Breast epithelium (tissue), 4 donors: ENCODE data around the gene REEP1. TPM values are rescaled to one million over a fixed set of nuclear protein-coding genes. Genes with fewer than 3 reads are reported as not detected.

Experiments
- DNase-seq, 2 donors: peaks; one replicate each; pipeline ENCODE4 v3.0.0-alpha.2; 2019; ENCODE audit warnings: low spot score in 2 of 2
- H3K27ac ChIP-seq, 2 donors: fragments of 200-600 bp; sonication (generic) in 1 of 2; one replicate each; pipeline ENCODE4 v1.5.1; 2016 to 2019; ENCODE audit warnings: mild to moderate bottlenecking in 1 of 2
- H3K27me3 ChIP-seq, 2 donors: fragments of 200-600 bp; sonication (generic) in 1 of 2; one replicate each; pipeline versions ENCODE4 v1.5.1 to v1.6.0; 2017 to 2019; ENCODE audit warnings: control low read depth in 1 of 2, mild to moderate bottlenecking in 1 of 2
- H3K36me3 ChIP-seq: fragments of 200-600 bp; one replicate; pipeline ENCODE4 v1.5.1; 2019
- H3K4me1 ChIP-seq, 2 donors: fragments of 200-600 bp; sonication (generic); one replicate each; pipeline ENCODE4 v1.5.1; 2016 to 2019; ENCODE audit warnings: control low read depth in 1 of 2
- H3K4me3 ChIP-seq, 3 donors: fragments of 200-600 bp; sonication (generic); 1 replicate in 2 of 3; 2 replicates in 1 of 3; pipeline ENCODE4 v1.5.1; 2016 to 2019; ENCODE audit warnings: mild to moderate bottlenecking in 3 of 3, moderate library complexity in 2 of 3
- H3K9me3 ChIP-seq, 2 donors: fragments of 200-600 bp; sonication (generic) in 1 of 2; one replicate each; pipeline ENCODE4 v1.5.1; 2016 to 2019; ENCODE audit warnings: control low read depth in 1 of 2
- CTCF ChIP-seq, 3 donors: fragments of 450-650 bp; IDR thresholded peaks; one replicate each; pipeline ENCODE4 v1.5.1; 2016 to 2017; ENCODE audit warnings: antibody characterized with exemption in 3 of 3, mild to moderate bottlenecking in 3 of 3, moderate library complexity in 3 of 3
- POLR2A ChIP-seq: fragments of 450-650 bp; IDR thresholded peaks from one replicate; pipeline ENCODE4 v1.6.1; 2016; ENCODE audit warnings: antibody characterized with exemption, mild to moderate bottlenecking, moderate library complexity
- POLR2AphosphoS5 ChIP-seq, 3 donors: sonication (generic); formaldehyde crosslinking; IDR thresholded peaks; one replicate each; pipeline ENCODE4 v1.6.1; 2017; ENCODE audit warnings: antibody characterized with exemption in 3 of 3
- intact Hi-C: fragments of 100-400 bp; cut with DNase I; formaldehyde crosslinking; loops from one replicate; pipeline ENCODE4 v1.15.1; 2023; ENCODE audit warnings: low total_unique reads
- total RNA-seq, 3 donors: library from RNA; depleted of rRNA; stranded (reverse); fragments of >200 nt; gene quantifications; one replicate each; pipeline ENCODE4 v1.1.0, GENCODE V29; 2016

REEP1 gene
- total RNA-seq, 3 donors from 2014 or later = 0.32 to 3.8 (median 1.3) TPM

- Histone ChIP-seq H3K4me3 (no peak overlapping the region), H3K4me1 (no peaks in the 10 kb centered on the region), H3K36me3 (no peaks in the 10 kb centered on the region), H3K27ac (peak overlapping the region; percentile 43 to 55), H3K9me3 (no peaks in the 10 kb centered on the region), H3K27me3 (no peaks in the 10 kb centered on the region)
- no peak for DNase-seq
- TF ChIP-seq CTCF (IDR thresholded peaks at IDR 0.05) (no peak), POLR2AphosphoS5 (IDR thresholded peaks at IDR 0.05) (no peak), POLR2A (no peak)
- intact Hi-C loops = no loop called here
These were observed 73.5 kb downstream of the REEP1 start for GRCh38 chr2:86263956-86264355.

GRCh38 chr2:86260978-86261377 is 76.4 kb downstream of the REEP1 start:
- TF ChIP-seq POLR2AphosphoS5 (IDR thresholded peaks at IDR 0.05) (no peak), CTCF (IDR thresholded peaks at IDR 0.05) (no peak), POLR2A (no peak)
- no peak for DNase-seq
- no peaks in the 10 kb centered on the region for H3K36me3 ChIP-seq
- H3K4me1 ChIP-seq = no peaks in the 10 kb centered on the region
- H3K9me3 ChIP-seq = no peaks in the 10 kb centered on the region
- H3K4me3 ChIP-seq = no peak overlapping the region
- intact Hi-C loops = no loop called here
- H3K27me3 ChIP-seq = no peaks in the 10 kb centered on the region
- no peak overlapping the region for H3K27ac ChIP-seq

GRCh38 chr2:86258106-86258505 is 79.3 kb downstream of the REEP1 start:
- intact Hi-C loops = no loop called here
- Histone ChIP-seq H3K36me3 (no peaks in the 10 kb centered on the region), H3K27ac (no peak overlapping the region), H3K4me1 (no peaks in the 10 kb centered on the region), H3K4me3 (no peak overlapping the region), H3K27me3 (no peaks in the 10 kb centered on the region), H3K9me3 (no peaks in the 10 kb centered on the region)
- TF ChIP-seq POLR2AphosphoS5 (IDR thresholded peaks at IDR 0.05) (no peak), POLR2A (no peak), CTCF (IDR thresholded peaks at IDR 0.05) (no peak)
- no peak for DNase-seq

- Histone ChIP-seq H3K36me3 (no peaks in the 10 kb centered on the region), H3K4me3 (no peak overlapping the region), H3K9me3 (no peaks in the 10 kb centered on the region), H3K27me3 (no peaks in the 10 kb centered on the region), H3K27ac (no peak overlapping the region), H3K4me1 (no peaks in the 10 kb centered on the region)
- no peak for TF ChIP-seq POLR2A
- TF ChIP-seq CTCF (IDR thresholded peaks at IDR 0.05) = no peak
- intact Hi-C loops = no loop called here
- no peak for DNase-seq
These were observed 80.4 kb downstream of the REEP1 start for GRCh38 chr2:86256982-86257381.

GRCh38 chr2:86256300-86256699 is 81.1 kb downstream of the REEP1 start:
- Histone ChIP-seq H3K36me3 (no peaks in the 10 kb centered on the region), H3K4me3 (no peak overlapping the region), H3K27me3 (no peaks in the 10 kb centered on the region), H3K4me1 (no peaks in the 10 kb centered on the region), H3K9me3 (no peaks in the 10 kb centered on the region), H3K27ac (no peak overlapping the region)
- intact Hi-C loops = no loop called here
- TF ChIP-seq CTCF (IDR thresholded peaks at IDR 0.05) (no peak), POLR2AphosphoS5 (IDR thresholded peaks at IDR 0.05) (no peak), POLR2A (no peak)
- DNase-seq = no peak
